H1 (cell line): ENCODE measurements around the gene RCHY1. TPM values are rescaled to one million over a fixed set of nuclear protein-coding genes. Genes with fewer than 3 reads are reported as not detected.

Experiments
- EGR1 ChIP-seq: IDR thresholded peaks from 2 replicates; pipeline ENCODE4 v1.6.1; 2011; ENCODE audit warnings: low read depth, low read length, borderline replicate concordance
- HDAC2 ChIP-seq, 2 experiments: fragments of 300-600 bp in 1 of 2; sonication (generic) in 1 of 2; IDR thresholded peaks; 2 replicates each; pipeline ENCODE4 v1.6.1; 2011 to 2012; ENCODE audit warnings: low read depth in 2 of 2, low read length in 2 of 2, mild to moderate bottlenecking in 2 of 2, moderate library complexity in 2 of 2, borderline replicate concordance in 1 of 2, inconsistent platforms in 1 of 2
- PHF8 ChIP-seq: fragments of 200-600 bp; sonication (generic); conservative IDR thresholded peaks from 2 replicates; pipeline ENCODE4 v1.7.1; 2012; ENCODE audit warnings: low read depth, mild to moderate bottlenecking, inconsistent platforms, low read length, moderate library complexity
- ZNF274 ChIP-seq: IDR thresholded peaks from 2 replicates; pipeline ENCODE4 v1.7.0; 2012; ENCODE audit warnings: low read length, borderline replicate concordance; ENCODE audit errors: extremely low read depth
- polyA plus RNA-seq, 7 experiments: library from polyadenylated mRNA; depleted of rRNA in 3 of 7; stranded (reverse) in 5 of 7; unstranded in 2 of 7; fragments of >200 nt in 5 of 7; fragments of 200-250 nt in 2 of 7; gene quantifications; 1 replicate in 5 of 7; 2 replicates in 1 of 7; 4 replicates in 1 of 7; pipeline versions ENCODE4 v1.2.1 to v1.2.3, GENCODE V29; 2011 to 2013; ENCODE audit warnings: missing spikeins in 2 of 7, mixed read lengths in 2 of 7
- total RNA-seq: library from RNA; stranded (reverse); fragmentation: NEBNext Ultra II Directional; extraction: Animal tissue kit (Norgen Biotek cat#: 25700); gene quantifications from 2 replicates; pipeline ENCODE4 v1.2.1, GENCODE V29; 2021

RCHY1 gene
- total and polyA plus RNA-seq, 2 of the 8 experiments (the other 6 are each of a cell fraction or from before 2014, with no cell fraction given): 30.3 to 44.0 TPM

DNA sequence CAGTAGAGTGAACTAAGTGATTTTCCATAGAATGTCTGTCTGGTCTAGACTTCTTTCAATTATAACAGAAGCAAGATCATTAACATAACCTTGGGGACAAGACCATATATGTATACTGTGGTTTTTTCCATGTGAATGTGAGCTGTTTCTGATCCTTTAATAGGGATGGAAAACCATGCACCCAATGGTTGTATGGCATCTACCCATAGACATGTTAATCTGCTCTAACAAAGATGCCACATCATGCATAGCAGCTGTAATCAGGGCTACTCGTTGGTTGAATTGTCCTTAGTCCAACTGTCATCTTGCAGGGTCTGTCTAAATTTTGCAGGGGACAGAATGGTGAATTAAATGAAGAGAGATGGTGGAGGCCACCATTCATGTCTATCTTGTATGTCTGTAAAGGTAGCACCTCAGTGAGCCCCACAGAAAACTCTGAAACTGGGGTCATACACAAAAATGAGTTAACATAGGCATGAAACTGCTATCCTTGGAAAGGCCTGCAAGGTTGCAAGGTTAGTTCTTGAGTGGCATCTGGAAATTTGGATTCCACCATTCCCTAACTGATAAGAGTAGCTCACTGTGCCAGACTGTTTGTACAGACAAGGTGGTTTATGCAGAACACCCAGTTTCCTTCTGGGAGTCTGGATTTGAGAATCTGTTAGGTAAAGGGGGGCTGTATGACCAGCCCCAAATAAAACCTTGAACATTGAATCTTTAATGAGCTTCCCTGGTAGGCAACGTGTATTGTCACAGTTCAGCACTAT lies 16.5 kb upstream of the RCHY1 start (continued):
- TF ChIP-seq PHF8 (no peak), ZNF274 (no peak), EGR1 (no peak), HDAC2 (IDR thresholded peaks at IDR 0.05; ENCODE audit: borderline replicate concordance in 1 of 2, low read depth in 2 of 2, low read length in 2 of 2) (no peak)
